Measurements from ENCODE around the gene AEBP1. TPM values are rescaled to one million over a fixed set of nuclear protein-coding genes. Genes with fewer than 3 reads are reported as not detected.

AEBP1 gene
- total RNA-seq, 1 experiment from 2014 or later: 49.3 TPM

DNA sequence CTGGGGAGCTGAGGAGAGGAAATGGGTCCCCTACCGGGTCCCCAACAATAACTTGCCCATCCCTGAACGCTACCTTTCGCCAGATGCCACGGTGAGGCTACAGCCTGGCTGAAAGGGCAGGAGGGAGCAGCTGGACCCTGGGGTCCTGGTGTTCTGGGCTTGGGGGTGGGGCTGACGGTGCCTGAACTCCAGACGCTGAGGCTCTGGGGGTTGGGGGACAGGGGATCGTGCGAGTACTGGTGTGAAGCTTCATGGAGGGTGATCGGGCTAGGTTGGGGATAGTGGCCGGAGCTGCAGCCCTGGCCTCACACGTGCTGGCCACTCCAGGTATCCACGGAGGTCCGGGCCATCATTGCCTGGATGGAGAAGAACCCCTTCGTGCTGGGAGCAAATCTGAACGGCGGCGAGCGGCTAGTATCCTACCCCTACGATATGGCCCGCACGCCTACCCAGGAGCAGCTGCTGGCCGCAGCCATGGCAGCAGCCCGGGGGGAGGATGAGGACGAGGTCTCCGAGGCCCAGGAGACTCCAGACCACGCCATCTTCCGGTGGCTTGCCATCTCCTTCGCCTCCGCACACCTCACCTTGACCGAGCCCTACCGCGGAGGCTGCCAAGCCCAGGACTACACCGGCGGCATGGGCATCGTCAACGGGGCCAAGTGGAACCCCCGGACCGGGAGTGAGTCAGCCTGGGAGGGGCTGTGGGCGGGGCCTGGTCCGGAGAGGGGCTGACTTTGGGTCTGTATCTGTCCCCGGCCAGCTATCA is 8.3 kb downstream of the AEBP1 start:
- H3K79me2 ChIP-seq (ENCODE audit: insufficient read depth, low read length): no peaks in the 10 kb centered on the region
- H3K23ac ChIP-seq (ENCODE audit: insufficient read length, low read depth, low read length): no peak overlapping the region
- no peaks in the 10 kb centered on the region for H3K4me1 ChIP-seq (ENCODE audit: insufficient read depth, low read length)
- H3K14ac ChIP-seq (ENCODE audit: insufficient read depth, low read length): no peak overlapping the region
- no peak overlapping the region for H3K9ac ChIP-seq (ENCODE audit: extremely low read depth, insufficient read length, low read length)
- H3K4me2 ChIP-seq (ENCODE audit: insufficient read depth, insufficient read length, low read length): no peak overlapping the region
- H2BK120ac ChIP-seq (ENCODE audit: low read depth, low read length, poor library complexity, severe bottlenecking): no peak overlapping the region
- H2BK12ac ChIP-seq (ENCODE audit: insufficient read length, low read depth, low read length): no peak overlapping the region
- no peak overlapping the region for H2BK20ac ChIP-seq (ENCODE audit: low read depth, low read length, poor library complexity, severe bottlenecking)
- no peaks in the 10 kb centered on the region for H4K20me1 ChIP-seq (ENCODE audit: control insufficient read depth, insufficient read depth, insufficient read length)
- no peak overlapping the region for H2BK15ac ChIP-seq (ENCODE audit: low read depth, low read length)
- Mint-ChIP-seq H3K27ac (no peak overlapping the region), H3K9me3 (no peaks in the 10 kb centered on the region), H3K4me3 (no peak overlapping the region; a peak in 2 of 5 replicates), H3K27me3 (ENCODE audit: low read depth) (no peaks in the 10 kb centered on the region; the same call in 1 of the 2 replicates), H3K36me3 (ENCODE audit: insufficient read depth in 1 of 3, low read depth in 3 of 3) (peaks cover 16 to 56% (median 52%) of the 10 kb centered on the region in 3 experiments; a peak in 6 of 7 replicates), H3K4me1 (0 out of 4 replicates have a peak, but pooled peaks cover 0 to 4% of the 10 kb centered on the region in 2 experiments)
- no peak overlapping the region for H3K4ac ChIP-seq (ENCODE audit: low read depth, low read length)
- no peak overlapping the region for H3K56ac ChIP-seq (ENCODE audit: insufficient read length, low read depth, low read length)
- no peak overlapping the region for H3T11ph ChIP-seq (ENCODE audit: low read length)
- H4K5ac ChIP-seq (ENCODE audit: insufficient read length, low read depth, low read length): no peak overlapping the region
- H4K8ac ChIP-seq (replicated peaks; ENCODE audit: insufficient read length, low read depth, low read length): no peak overlapping the region
- no peak overlapping the region for H2BK5ac ChIP-seq (ENCODE audit: insufficient read length, low read length)
- H2AK5ac ChIP-seq (ENCODE audit: insufficient read length, low read length): no peak overlapping the region
- no peak for DNase-seq
- no peaks in the 10 kb centered on the region for H3K27me3 ChIP-seq (ENCODE audit: insufficient read depth, low read length)
- H2AFZ ChIP-seq (ENCODE audit: low read length): no peak overlapping the region
- no CpG with 5 or more reads among the region's 41 CpGs for WGBS (ENCODE audit: extremely low coverage, insufficient read length, low lambda C conversion rate)
- no peaks in the 10 kb centered on the region for H3K23me2 ChIP-seq (ENCODE audit: insufficient read length, low read depth, low read length, poor library complexity, severe bottlenecking)
- no peak overlapping the region for H3K18ac ChIP-seq (ENCODE audit: insufficient read length, low read depth, low read length)
- H3K27ac ChIP-seq (ENCODE audit: insufficient read length, low read depth, low read length): no peak overlapping the region
- no peak overlapping the region for H4K91ac ChIP-seq (ENCODE audit: insufficient read length, low read depth, low read length)
- TF ChIP-seq, protein P1, sequence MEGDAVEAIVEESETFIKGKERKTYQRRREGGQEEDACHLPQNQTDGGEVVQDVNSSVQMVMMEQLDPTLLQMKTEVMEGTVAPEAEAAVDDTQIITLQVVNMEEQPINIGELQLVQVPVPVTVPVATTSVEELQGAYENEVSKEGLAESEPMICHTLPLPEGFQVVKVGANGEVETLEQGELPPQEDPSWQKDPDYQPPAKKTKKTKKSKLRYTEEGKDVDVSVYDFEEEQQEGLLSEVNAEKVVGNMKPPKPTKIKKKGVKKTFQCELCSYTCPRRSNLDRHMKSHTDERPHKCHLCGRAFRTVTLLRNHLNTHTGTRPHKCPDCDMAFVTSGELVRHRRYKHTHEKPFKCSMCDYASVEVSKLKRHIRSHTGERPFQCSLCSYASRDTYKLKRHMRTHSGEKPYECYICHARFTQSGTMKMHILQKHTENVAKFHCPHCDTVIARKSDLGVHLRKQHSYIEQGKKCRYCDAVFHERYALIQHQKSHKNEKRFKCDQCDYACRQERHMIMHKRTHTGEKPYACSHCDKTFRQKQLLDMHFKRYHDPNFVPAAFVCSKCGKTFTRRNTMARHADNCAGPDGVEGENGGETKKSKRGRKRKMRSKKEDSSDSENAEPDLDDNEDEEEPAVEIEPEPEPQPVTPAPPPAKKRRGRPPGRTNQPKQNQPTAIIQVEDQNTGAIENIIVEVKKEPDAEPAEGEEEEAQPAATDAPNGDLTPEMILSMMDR (conservative IDR thresholded peaks at IDR 0.05): no peak
- no peaks in the 10 kb centered on the region for H3K79me1 ChIP-seq (ENCODE audit: insufficient read depth, low read depth, low read length, poor library complexity, severe bottlenecking)
- no peaks in the 10 kb centered on the region for H3K9me3 ChIP-seq (ENCODE audit: control insufficient read depth, low read depth, low read length)
